ENCODE data around the gene MAPKAP1. TPM values are rescaled to one million over a fixed set of nuclear protein-coding genes. Genes with fewer than 3 reads are reported as not detected.

MAPKAP1 gene
- polyA plus RNA-seq, 1 donor (not counting 4 experiments of a cell fraction or from before 2014, with no cell fraction given): 129 TPM

DNA sequence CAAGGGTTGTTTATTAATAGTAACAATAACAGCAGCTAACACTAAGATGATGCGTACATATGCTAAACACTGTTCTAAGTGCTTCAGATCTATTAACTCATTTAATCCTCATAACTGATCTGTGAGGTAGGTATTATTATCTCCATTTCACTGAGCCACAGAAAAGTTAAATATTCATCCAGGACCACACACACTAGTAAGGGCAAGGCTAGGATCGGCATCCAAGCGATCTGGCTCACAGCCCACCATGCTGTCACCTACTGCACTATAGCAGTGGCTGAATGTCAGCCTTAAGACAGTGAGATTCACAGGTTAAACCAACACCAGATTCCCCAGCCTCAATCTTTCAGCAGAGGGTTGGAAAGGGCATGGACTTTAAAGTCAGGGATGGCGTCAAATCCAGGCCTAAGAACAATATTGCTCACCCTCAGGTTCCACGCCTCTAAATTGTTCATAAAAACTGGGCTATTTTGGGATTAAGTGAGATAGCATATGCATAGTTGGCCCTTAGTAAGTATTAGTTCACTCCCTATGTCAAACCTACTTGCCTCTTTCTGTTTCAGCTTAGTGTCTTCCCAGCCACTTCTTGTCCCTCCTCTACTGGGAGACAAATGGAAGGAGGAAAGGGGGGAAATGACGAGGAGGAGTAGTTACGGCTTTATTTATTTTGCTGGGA lies 150.8 kb downstream of the MAPKAP1 start:
- Histone ChIP-seq H3K9me1 (ENCODE audit: control insufficient read depth, extremely low read depth, insufficient read depth, low read length) (no peaks in the 10 kb centered on the region), H3K27ac (ENCODE audit: control insufficient read depth, insufficient read depth, low read length) (no peak overlapping the region), H3K79me2 (ENCODE audit: control insufficient read depth, insufficient read depth, low read length) (peaks cover 2% of the 10 kb centered on the region), H3K4me3 (ENCODE audit: control insufficient read depth in 2 of 3, extremely low read depth in 1 of 3, insufficient read depth in 2 of 3, low read depth in 1 of 3, low read length in 3 of 3) (no peak overlapping the region), H3K9me3 (ENCODE audit: control insufficient read depth, low read depth, low read length) (no peaks in the 10 kb centered on the region), H3K4me1 (ENCODE audit: control insufficient read depth, extremely low read depth, insufficient read depth, low read length) (no peaks in the 10 kb centered on the region), H3K9ac (ENCODE audit: control insufficient read depth, extremely low read depth, insufficient read depth, low read length) (no peak overlapping the region), H2AFZ (ENCODE audit: control insufficient read depth, low read length) (no peak overlapping the region), H3K36me3 (ENCODE audit: control insufficient read depth in 2 of 2, extremely low read depth in 1 of 2, insufficient read depth in 2 of 2, low read length in 2 of 2) (peaks cover 10 to 18% of the 10 kb centered on the region in 2 experiments), H3K4me2 (ENCODE audit: control insufficient read depth, extremely low read depth, insufficient read depth, low read depth, low read length) (no peak overlapping the region), H4K20me1 (ENCODE audit: control insufficient read depth, extremely low read depth, insufficient read depth, low read length) (no peaks in the 10 kb centered on the region), H3K27me3 (ENCODE audit: control insufficient read depth, extremely low read depth, insufficient read depth, low read length) (no peaks in the 10 kb centered on the region)
- FAIRE-seq (no peak), DNase-seq (ENCODE audit: low read depth, low spot score) (no peak)
- TF ChIP-seq, protein P1, sequence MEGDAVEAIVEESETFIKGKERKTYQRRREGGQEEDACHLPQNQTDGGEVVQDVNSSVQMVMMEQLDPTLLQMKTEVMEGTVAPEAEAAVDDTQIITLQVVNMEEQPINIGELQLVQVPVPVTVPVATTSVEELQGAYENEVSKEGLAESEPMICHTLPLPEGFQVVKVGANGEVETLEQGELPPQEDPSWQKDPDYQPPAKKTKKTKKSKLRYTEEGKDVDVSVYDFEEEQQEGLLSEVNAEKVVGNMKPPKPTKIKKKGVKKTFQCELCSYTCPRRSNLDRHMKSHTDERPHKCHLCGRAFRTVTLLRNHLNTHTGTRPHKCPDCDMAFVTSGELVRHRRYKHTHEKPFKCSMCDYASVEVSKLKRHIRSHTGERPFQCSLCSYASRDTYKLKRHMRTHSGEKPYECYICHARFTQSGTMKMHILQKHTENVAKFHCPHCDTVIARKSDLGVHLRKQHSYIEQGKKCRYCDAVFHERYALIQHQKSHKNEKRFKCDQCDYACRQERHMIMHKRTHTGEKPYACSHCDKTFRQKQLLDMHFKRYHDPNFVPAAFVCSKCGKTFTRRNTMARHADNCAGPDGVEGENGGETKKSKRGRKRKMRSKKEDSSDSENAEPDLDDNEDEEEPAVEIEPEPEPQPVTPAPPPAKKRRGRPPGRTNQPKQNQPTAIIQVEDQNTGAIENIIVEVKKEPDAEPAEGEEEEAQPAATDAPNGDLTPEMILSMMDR (optimal IDR thresholded peaks at IDR 0.05 in 1 of 3, IDR thresholded peaks at IDR 0.05 in 1 of 3, conservative IDR thresholded peaks at IDR 0.05 in 1 of 3; ENCODE audit: extremely low read depth in 1 of 3, insufficient read depth in 2 of 3, low read length in 3 of 3): no peak
- no peak for TF ChIP-seq EZH2 (IDR thresholded peaks at IDR 0.05; ENCODE audit: low read length)
- dilution Hi-C loops (cut with MboI; ENCODE audit: extremely low pct_ligation_motif_present, low sequenced_read_pairs): no loop called here

DNA sequence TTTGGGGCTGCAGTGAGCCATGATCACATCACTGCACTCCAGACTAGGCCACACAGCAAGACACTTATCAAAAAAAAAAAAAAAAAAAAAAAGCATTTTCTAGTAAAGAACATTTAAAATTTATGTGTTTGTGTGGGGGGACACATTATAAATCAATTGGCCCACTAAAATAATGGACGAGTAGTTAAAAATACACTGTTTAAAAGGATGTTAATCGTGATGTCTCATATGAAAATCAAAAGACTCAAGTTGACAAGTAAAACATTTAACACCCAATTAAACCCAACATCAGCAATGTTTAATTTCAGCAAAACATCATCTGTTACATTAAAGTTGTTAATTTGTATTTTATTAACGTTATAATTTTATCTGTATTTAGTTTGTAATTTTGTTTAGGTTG lies 152.3 kb downstream of the MAPKAP1 start:
- DNase-seq (ENCODE audit: low read depth, low spot score): no peak
- H3K4me2 ChIP-seq (ENCODE audit: control insufficient read depth, extremely low read depth, insufficient read depth, low read depth, low read length): no peak overlapping the region
- H2AFZ ChIP-seq (ENCODE audit: control insufficient read depth, low read length): no peak overlapping the region
- no peaks in the 10 kb centered on the region for H4K20me1 ChIP-seq (ENCODE audit: control insufficient read depth, extremely low read depth, insufficient read depth, low read length)
- H3K79me2 ChIP-seq (ENCODE audit: control insufficient read depth, insufficient read depth, low read length): no peaks in the 10 kb centered on the region
- H3K4me1 ChIP-seq (ENCODE audit: control insufficient read depth, extremely low read depth, insufficient read depth, low read length): no peaks in the 10 kb centered on the region
- no peak for FAIRE-seq
- H3K27me3 ChIP-seq (ENCODE audit: control insufficient read depth, extremely low read depth, insufficient read depth, low read length): no peaks in the 10 kb centered on the region
- dilution Hi-C loops (cut with MboI; ENCODE audit: extremely low pct_ligation_motif_present, low sequenced_read_pairs): no loop called here
- no peaks in the 10 kb centered on the region for H3K9me1 ChIP-seq (ENCODE audit: control insufficient read depth, extremely low read depth, insufficient read depth, low read length)
- no peak for TF ChIP-seq EZH2 (IDR thresholded peaks at IDR 0.05; ENCODE audit: low read length)
- TF ChIP-seq, protein P1 (optimal IDR thresholded peaks at IDR 0.05 in 1 of 3, IDR thresholded peaks at IDR 0.05 in 1 of 3, conservative IDR thresholded peaks at IDR 0.05 in 1 of 3; ENCODE audit: extremely low read depth in 1 of 3, insufficient read depth in 2 of 3, low read length in 3 of 3): no peak
- H3K27ac ChIP-seq (ENCODE audit: control insufficient read depth, insufficient read depth, low read length): no peak overlapping the region
- H3K9me3 ChIP-seq (ENCODE audit: control insufficient read depth, low read depth, low read length): no peaks in the 10 kb centered on the region
- no peak overlapping the region for H3K4me3 ChIP-seq (ENCODE audit: control insufficient read depth in 2 of 3, extremely low read depth in 1 of 3, insufficient read depth in 2 of 3, low read depth in 1 of 3, low read length in 3 of 3)
- peaks cover 9 to 22% of the 10 kb centered on the region in 2 experiments for H3K36me3 ChIP-seq (ENCODE audit: control insufficient read depth in 2 of 2, extremely low read depth in 1 of 2, insufficient read depth in 2 of 2, low read length in 2 of 2)
- H3K9ac ChIP-seq (ENCODE audit: control insufficient read depth, extremely low read depth, insufficient read depth, low read length): no peak overlapping the region

Data from keratinocyte (primary cell).